C4-2B (cell line): ENCODE measurements around the gene LPAR2.

ENCODE experiments used
- H3K27ac ChIP-seq: fragments of 450-650 bp; 2 replicates; pipeline ENCODE4 v1.5.1; 2017
- CTCF ChIP-seq: fragments of 450-650 bp; conservative IDR thresholded peaks from 2 replicates; pipeline ENCODE4 v1.5.1; 2017; ENCODE audit warnings: mild to moderate bottlenecking
- ZFX ChIP-seq: fragments of 450-650 bp; IDR thresholded peaks from 2 replicates; pipeline ENCODE4 v1.6.1; 2017

Gene LPAR2

GRCh38 chr19:19634516-19635312, 6.7 kb upstream of the LPAR2 start:
- H3K27ac ChIP-seq, result no peak overlapping the region
- no peak for TF ChIP-seq ZFX
- TF ChIP-seq CTCF, result no peak

- no peak overlapping the region for H3K27ac ChIP-seq
- no peak for TF ChIP-seq CTCF
- TF ChIP-seq ZFX, result no peak
Measured at GRCh38 chr19:19633711-19634515, 5.9 kb upstream of the LPAR2 start.

GRCh38 chr19:19632661-19633060, 4.6 kb upstream of the LPAR2 start:
- TF ChIP-seq CTCF (no peak), ZFX (no peak)
- no peak overlapping the region for H3K27ac ChIP-seq

- TF ChIP-seq CTCF (no peak), ZFX (no peak)
- no peak overlapping the region for H3K27ac ChIP-seq
Measured at GRCh38 chr19:19631346-19631745, 3.3 kb upstream of the LPAR2 start.

- no peak overlapping the region for H3K27ac ChIP-seq
- no peak for TF ChIP-seq CTCF
- no peak for TF ChIP-seq ZFX
Measured at GRCh38 chr19:19630426-19630825, 2.4 kb upstream of the LPAR2 start.

GRCh38 chr19:19630062-19630414, 2.0 kb upstream of the LPAR2 start:
- H3K27ac ChIP-seq, result no peak overlapping the region

More at GRCh38 chr19:19630062-19630414, 2.0 kb upstream of the LPAR2 start:
- no peak for TF ChIP-seq CTCF
- no peak for TF ChIP-seq ZFX
